ENCODE measurements around the gene MT1G. TPM values are rescaled to one million over a fixed set of nuclear protein-coding genes. Genes with fewer than 3 reads are reported as not detected.

The MT1G gene
- total RNA-seq, 2 experiments from 2014 or later = 2.8 to 3.4 TPM

DNA sequence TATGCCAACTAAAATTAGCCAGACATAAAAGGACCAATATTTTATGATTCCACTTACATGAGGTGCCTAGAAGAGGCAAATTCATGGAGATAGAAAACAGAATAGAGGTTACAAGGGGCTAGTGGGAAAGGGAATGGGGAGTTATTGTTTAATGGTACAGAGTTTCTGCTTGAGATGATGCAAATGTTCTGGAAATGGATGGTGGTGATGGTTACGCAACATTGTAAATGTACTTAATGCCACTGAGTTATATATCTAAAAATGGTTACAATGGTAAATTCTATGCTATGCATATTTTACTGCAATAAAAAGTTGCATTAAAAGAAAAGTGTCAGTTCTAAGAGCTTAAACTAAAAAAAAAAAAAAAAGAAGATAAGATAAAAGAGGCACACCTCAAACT, 32.3 kb upstream of the MT1G start:
- CTCF ChIA-PET = interaction anchor here (0.8 to 4.7 kb wide), 13 partner anchors 17 to 340 kb away, joined by 3 to 94 read pairs (median 12); partner anchors contain the start of gene MT1X
- ATAC-seq = no peak
- no peaks in the 10 kb centered on the region for H3K9me3 Mint-ChIP-seq (ENCODE audit: low read depth)

DNA sequence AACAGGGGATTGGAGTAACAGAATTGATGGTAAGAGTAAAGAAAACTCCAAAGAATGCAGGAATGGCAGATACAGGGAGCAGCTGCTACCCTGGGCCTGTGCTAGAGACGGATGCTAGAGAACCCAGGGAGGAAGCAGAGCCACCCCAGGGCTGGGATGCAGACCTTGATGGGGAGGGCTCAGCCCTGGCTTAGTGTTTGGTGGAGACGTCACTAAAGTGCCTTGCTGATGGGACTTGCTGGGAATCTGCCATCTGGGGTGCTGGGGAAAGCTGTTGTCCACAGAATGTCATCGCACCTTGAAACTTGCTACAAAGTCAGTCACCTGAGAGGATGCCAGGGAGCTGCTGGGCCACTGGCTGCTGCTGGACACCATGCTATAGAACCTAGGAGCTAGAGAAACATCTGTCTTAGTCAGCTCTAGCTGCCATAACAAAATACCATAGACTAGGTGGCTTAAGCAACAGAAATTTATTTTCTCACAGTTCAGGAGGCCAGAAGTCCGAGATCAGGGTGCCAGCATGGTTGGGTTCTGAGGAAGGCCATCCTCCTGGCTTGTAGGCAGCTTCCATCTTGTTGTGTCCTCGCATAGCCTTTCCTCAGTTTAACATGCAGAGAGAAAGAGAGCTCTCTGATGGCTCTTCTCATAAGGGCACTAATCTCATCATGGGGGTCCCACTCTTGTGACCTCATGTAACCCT, 29.7 kb upstream of the MT1G start:
- no peaks in the 10 kb centered on the region for H3K27me3 Mint-ChIP-seq
- no peak overlapping the region for H3K4me3 Mint-ChIP-seq
- no peaks in the 10 kb centered on the region for H3K36me3 Mint-ChIP-seq
- H3K9me3 Mint-ChIP-seq (ENCODE audit: low read depth) = no peaks in the 10 kb centered on the region
- no peak overlapping the region for H3K27ac Mint-ChIP-seq
- peaks cover 11% of the 10 kb centered on the region for H3K4me1 Mint-ChIP-seq
- ATAC-seq = no peak
- no peak for DNase-seq
- CTCF ChIA-PET = interaction anchor here (0.6 to 1.2 kb wide), 5 partner anchors 24 to 151 kb away, joined by 3 to 6 read pairs (median 3); no protein-coding TSS in a partner anchor

More for the DNA sequence above, 32.3 kb upstream of the MT1G start:
- no peaks in the 10 kb centered on the region for H3K27me3 Mint-ChIP-seq
- no peaks in the 10 kb centered on the region for H3K36me3 Mint-ChIP-seq
- no peak for DNase-seq
- no peak overlapping the region for H3K4me3 Mint-ChIP-seq
- H3K4me1 Mint-ChIP-seq = peaks cover 11% of the 10 kb centered on the region
- H3K27ac Mint-ChIP-seq = no peak overlapping the region

DNA sequence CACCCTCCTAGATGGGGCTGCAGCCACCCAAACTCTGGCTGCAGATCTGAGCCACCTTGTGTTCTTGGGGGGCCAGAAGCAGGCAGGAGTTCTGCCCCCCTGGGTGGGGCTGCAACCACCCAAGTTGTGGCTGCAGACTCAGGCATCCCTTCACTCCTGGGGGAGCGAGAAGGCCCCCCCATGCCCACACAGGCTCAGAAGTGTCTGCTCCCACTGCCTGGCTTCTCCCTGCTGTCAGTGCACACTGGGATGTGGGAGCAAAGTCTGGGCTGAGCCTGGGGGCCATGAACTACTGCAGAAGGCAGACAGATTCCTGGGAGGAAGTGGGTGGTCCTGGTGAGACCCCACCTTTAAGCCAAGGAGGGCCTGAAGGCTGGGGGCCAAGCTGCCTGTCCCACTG, 27.4 kb upstream of the MT1G start:
- Mint-ChIP-seq H3K4me1 (no peaks in the 10 kb centered on the region), H3K27ac (no peak overlapping the region), H3K27me3 (peaks cover 5% of the 10 kb centered on the region), H3K4me3 (no peak overlapping the region), H3K36me3 (no peaks in the 10 kb centered on the region), H3K9me3 (ENCODE audit: low read depth) (no peaks in the 10 kb centered on the region)
- ATAC-seq (no peak), DNase-seq (no peak)
- CTCF ChIA-PET = interaction anchor here (1.2 to 1.7 kb wide), 2 partner anchors 94 to 118 kb away, joined by 3 to 5 read pairs; no protein-coding TSS in a partner anchor

DNA sequence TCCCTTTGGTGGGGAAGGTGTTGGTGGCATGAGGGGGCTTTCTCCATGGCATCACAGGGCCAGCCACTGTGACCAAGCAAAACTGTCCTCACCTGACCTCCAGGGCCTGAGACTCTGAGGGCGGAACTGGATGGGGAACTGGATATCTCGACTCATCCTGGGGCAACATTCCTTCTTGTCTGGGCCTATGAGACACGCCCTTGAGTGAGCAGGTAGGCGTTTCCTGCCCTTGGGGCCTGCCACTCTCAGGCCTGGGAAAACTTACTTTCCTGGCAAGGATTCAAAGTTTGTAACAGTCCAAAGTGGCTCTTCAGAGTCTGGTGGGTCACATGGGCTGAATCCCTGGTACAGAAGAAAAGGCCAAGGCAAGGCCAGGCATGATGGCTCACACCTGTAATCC, 24.0 kb upstream of the MT1G start:
- DNase-seq = no peak
- no peaks in the 10 kb centered on the region for H3K4me1 Mint-ChIP-seq
- CTCF ChIA-PET = no interaction called here
- H3K27ac Mint-ChIP-seq = no peak overlapping the region
- H3K27me3 Mint-ChIP-seq = peaks cover 7% of the 10 kb centered on the region
- no peaks in the 10 kb centered on the region for H3K9me3 Mint-ChIP-seq (ENCODE audit: low read depth)
- H3K4me3 Mint-ChIP-seq = no peak overlapping the region
- H3K36me3 Mint-ChIP-seq = no peaks in the 10 kb centered on the region
- no peak for ATAC-seq

DNA sequence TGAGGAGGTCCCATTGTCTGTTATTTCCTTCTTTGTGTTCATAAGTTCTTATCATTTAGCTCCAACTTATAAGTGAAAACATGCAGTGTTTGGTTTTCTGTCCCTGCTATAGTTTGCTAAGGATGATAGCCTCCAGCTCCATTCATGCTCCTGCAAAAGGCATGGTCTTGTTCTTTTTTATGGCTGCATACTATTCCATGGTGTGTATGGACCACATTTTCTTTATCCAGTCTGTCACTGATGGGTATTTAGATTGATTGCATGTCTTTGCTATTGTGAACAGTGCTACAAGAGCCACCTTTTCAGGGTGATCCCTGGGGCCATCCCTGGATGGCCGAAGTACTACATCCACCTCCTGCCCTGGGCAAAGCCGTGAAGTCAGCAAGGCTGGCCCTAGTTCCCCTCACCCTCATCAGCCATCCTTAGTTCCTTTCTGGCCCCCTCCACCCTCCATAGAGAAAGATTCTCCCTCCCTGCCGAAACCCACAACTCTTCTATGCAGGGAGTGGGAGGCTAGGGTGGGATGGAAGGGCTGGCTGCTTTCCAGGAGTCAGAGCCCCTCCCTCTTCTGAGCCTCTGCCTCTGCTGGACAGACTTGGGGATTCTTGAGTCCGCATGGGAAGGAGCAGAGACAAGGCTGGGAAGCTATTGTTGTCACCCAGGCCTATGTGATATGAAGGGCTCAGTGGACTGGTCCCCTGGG, 22.7 kb upstream of the MT1G start:
- no peak overlapping the region for H3K4me3 Mint-ChIP-seq
- no peak overlapping the region for H3K27ac Mint-ChIP-seq
- no peak for DNase-seq
- H3K36me3 Mint-ChIP-seq = no peaks in the 10 kb centered on the region
- no peak for ATAC-seq
- H3K4me1 Mint-ChIP-seq = no peaks in the 10 kb centered on the region
- H3K9me3 Mint-ChIP-seq (ENCODE audit: low read depth) = no peaks in the 10 kb centered on the region
- H3K27me3 Mint-ChIP-seq = peaks cover 7% of the 10 kb centered on the region
- CTCF ChIA-PET = interaction anchor here (1.9 to 2.4 kb wide), 2 partner anchors 11 to 90 kb away, joined by 4 to 11 read pairs; no protein-coding TSS in a partner anchor

DNA sequence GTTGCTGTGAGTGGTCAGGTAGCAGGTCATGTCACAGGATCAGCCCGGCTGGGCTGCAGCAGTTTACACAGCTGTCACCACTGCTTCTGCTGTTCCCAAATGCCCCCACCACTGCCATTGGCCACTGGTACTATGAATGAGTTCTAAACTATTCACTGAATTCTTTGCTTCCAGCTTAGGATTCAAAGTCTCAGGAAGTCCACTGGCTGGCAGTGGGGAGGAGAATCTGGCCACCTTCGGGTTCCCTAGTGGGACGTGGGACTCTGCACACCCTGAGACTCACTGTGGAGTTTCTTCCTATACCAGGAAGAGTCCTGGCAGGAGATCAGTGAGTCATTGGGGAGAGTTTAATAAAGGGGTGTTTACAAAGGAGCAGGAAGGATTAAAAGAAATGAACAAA, 21.3 kb upstream of the MT1G start:
- Mint-ChIP-seq H3K36me3 (no peaks in the 10 kb centered on the region), H3K9me3 (ENCODE audit: low read depth) (no peaks in the 10 kb centered on the region), H3K4me1 (peaks cover 1% of the 10 kb centered on the region), H3K4me3 (no peak overlapping the region), H3K27ac (no peak overlapping the region), H3K27me3 (peaks cover 7% of the 10 kb centered on the region)
- DNase-seq (no peak), ATAC-seq (no peak)
- CTCF ChIA-PET = interaction anchor here (0.6 to 2.4 kb wide), 3 partner anchors 13 to 88 kb away, joined by 3 to 11 read pairs (median 4); no protein-coding TSS in a partner anchor

DNA sequence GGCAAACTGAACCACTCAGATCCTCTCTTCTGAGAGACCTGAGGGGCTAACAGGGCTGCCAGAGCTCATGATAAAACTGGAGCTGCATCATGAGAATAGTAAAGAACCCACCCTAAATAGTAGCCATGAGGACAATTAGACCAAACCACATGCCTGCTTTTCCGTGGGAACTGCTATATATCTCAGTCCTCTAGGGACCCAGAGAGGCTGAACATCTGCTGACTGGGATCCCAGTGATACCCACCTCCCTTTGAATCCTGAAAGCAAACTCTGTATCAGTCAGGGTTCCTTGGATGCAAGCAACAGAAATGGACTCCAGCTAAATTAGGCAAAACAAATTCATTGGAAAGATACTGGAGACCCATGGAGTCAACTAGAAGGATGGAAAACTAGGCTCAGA, 20.9 kb upstream of the MT1G start:
- no peaks in the 10 kb centered on the region for H3K9me3 Mint-ChIP-seq (ENCODE audit: low read depth)
- DNase-seq (no peak), ATAC-seq (no peak)
- H3K4me1 Mint-ChIP-seq = peaks cover 5% of the 10 kb centered on the region
- peaks cover 7% of the 10 kb centered on the region for H3K27me3 Mint-ChIP-seq
- CTCF ChIA-PET = interaction anchor here (0.6 to 2.4 kb wide), 3 partner anchors 13 to 88 kb away, joined by 3 to 11 read pairs (median 4); no protein-coding TSS in a partner anchor
- peaks cover 1% of the 10 kb centered on the region for H3K36me3 Mint-ChIP-seq
- H3K27ac Mint-ChIP-seq = no peak overlapping the region
- H3K4me3 Mint-ChIP-seq = no peak overlapping the region

DNA sequence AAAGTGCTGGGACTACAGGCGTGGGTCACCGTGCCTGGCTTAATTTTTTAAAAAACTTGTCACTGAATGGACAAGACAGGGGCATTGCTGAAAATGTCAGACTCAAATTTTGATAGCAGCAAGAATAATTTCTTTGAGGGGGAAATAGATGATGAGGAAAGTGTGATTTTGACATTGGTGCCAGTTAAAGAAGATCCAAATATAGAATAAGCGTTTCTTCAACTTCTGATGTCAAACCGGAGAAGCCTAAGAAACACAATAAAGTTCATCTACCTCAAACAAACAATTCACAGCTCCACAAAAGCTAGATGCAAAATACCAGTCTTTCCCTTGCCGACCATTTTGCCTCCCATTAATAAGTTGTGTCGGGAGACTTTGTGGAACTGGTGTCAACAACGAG, 18.9 kb upstream of the MT1G start:
- ATAC-seq = no peak
- Mint-ChIP-seq H3K27ac (no peak overlapping the region), H3K4me3 (no peak overlapping the region), H3K27me3 (peaks cover 7% of the 10 kb centered on the region), H3K36me3 (peaks cover 1% of the 10 kb centered on the region), H3K9me3 (ENCODE audit: low read depth) (no peaks in the 10 kb centered on the region), H3K4me1 (peaks cover 17% of the 10 kb centered on the region)
- CTCF ChIA-PET = interaction anchor here (1.0 kb wide), 1 partner anchor 15 kb away, joined by 4 read pairs; no protein-coding TSS in a partner anchor
- no peak for DNase-seq

DNA sequence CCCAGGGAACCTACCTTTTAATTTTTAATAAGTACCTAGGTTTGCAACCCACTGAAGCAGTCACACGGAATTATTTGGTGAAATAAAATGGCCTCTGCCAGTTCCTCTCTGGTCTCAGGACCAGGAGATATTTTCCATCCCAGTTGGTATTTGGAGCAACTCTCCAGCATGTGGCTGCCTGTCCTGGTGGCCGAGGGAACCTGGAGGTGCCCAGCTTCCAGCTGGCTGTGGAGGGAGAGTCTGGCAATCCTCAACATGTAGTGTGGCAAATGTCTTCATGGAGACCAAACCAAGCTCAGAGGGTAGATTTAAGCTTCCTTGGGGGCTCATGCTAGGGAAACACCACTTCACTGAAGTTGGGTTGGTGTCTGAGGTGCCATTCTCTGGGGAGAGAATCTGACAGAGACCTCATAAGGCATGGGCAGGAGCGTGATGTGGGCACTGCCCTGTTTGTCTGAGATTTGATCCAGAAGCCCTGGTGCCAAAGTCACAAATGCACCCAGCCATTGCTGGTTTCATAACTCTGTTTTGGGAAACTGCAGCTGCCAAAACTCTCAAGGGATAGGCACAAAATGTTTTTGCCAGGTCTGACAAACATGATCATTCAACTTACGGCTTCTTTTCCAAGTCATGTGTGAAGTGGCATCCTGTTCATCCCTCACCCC, 17.2 kb upstream of the MT1G start:
- Mint-ChIP-seq H3K27me3 (peaks cover 2% of the 10 kb centered on the region), H3K4me3 (no peak overlapping the region), H3K27ac (no peak overlapping the region), H3K36me3 (peaks cover 1% of the 10 kb centered on the region), H3K9me3 (ENCODE audit: low read depth) (no peaks in the 10 kb centered on the region), H3K4me1 (peaks cover 25% of the 10 kb centered on the region)
- CTCF ChIA-PET = interaction anchor here (1.5 to 3.9 kb wide), 3 partner anchors 12 to 108 kb away, joined by 5 to 30 read pairs (median 10); no protein-coding TSS in a partner anchor
- ATAC-seq = no peak
- no peak for DNase-seq

DNA sequence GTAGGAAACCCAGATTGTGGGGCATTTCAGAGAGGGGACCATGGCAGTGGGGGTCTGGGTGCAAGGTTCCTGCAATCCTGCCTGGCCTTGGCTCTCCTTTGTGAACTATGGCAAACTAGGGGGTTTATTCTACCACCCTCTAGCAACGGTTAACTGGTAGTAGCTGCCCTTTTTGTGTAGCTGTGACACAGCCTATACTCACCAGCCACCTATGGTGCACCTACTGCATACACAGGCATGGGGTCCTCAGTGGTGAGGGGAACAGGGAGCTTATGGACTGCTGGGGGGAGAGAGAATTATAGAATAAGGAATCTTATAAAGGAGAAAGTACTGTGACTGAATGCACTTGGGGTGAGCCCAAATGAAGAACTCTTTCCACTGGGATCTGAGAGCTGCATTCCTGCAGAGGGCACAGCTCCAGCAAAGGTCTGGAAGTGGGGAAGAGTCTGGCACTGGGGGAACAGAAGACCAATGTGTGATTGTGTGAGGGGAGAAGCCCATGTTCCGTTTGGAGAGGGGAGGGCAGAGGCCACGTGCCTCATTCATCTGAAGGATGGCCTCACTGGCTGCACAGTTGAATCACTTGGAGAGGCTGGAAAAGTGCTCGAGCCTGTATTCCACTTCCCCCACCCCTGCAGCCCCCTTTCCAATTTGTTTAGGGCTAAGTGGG, 16.5 kb upstream of the MT1G start:
- no peaks in the 10 kb centered on the region for H3K9me3 Mint-ChIP-seq (ENCODE audit: low read depth)
- H3K36me3 Mint-ChIP-seq = peaks cover 1% of the 10 kb centered on the region
- peak overlapping the region; percentile 89 for H3K4me3 Mint-ChIP-seq
- H3K27ac Mint-ChIP-seq = no peak overlapping the region
- DNase-seq (no peak), ATAC-seq (no peak)
- H3K27me3 Mint-ChIP-seq = peaks cover 2% of the 10 kb centered on the region
- H3K4me1 Mint-ChIP-seq = peaks cover 25% of the 10 kb centered on the region
- CTCF ChIA-PET = interaction anchor here (1.3 to 3.9 kb wide), 5 partner anchors 8 to 108 kb away, joined by 3 to 30 read pairs (median 5); no protein-coding TSS in a partner anchor

DNA sequence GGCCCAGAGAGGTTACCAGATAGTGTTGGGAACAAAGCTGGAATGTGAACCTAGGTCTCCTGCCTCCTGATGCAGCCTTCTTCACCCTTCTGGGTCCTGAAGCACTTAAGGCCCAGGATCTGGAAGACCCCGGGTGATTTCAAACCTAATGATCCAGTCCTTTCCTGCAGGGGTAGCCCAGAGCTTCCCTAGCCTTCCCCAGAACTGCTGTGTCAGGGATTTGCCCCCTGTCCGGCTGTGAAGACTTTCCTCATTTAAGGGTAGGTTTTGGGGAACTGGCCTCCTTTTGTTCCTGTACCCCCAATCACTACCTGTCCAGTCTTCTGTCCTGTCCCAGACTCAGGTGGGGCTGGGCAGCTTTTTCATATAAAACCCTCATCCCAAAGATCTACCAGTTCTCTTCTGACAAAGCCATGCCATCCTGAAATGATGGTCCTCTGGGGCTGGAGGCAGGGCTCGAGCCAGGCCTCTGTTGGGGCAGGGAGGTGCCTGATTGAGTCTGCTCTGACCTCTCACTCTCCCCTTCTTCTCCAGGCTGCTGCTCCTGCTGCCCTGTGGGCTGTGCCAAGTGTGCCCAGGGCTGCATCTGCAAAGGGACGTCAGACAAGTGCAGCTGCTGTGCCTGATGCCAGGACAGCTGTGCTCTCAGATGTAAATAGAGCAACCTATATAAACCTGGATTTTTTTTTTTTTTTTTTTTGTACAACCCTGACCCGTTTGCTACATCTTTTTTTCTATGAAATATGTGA, 15.7 kb upstream of the MT1G start:
- H3K27ac Mint-ChIP-seq = no peak overlapping the region

DNA sequence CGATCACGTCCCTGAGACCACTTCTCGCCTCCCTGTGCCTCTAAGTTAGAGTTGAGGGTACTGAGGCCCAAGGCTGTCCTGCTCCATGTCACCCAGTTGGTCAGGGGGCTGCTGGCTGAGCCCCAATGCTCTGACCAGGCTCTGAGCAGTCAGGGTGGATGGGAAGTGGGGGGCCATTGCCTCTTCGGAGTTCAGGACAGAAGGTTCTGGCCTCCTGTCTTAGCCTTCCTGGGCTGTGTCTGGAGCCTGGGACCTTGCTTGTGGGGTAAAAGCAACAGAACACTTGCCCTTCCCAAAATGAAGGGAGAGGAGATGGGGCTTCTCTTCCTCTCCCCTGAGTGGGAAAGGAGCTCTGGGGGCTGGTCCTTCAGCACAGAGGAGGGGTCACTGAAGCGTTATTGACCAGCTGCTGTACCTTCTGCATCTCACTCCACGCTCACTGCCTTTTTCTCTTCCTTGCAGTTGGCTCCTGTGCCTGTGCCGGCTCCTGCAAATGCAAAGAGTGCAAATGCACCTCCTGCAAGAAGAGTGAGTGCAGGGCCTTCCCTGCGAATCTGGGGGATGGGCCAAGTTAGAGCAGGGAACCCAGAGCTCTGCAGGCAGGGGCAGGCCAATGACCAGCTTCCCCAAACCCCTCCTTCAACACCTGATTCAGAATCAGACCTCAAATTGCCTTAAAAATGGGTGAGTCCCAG, 15.0 kb upstream of the MT1G start:
- CTCF ChIA-PET = interaction anchor here (0.8 to 3.9 kb wide), 7 partner anchors 9 to 106 kb away, joined by 3 to 30 read pairs (median 5); partner anchors contain the start of gene MT1E
- H3K9me3 Mint-ChIP-seq (ENCODE audit: low read depth) = no peaks in the 10 kb centered on the region
- H3K36me3 Mint-ChIP-seq = peaks cover 1% of the 10 kb centered on the region
- H3K4me3 Mint-ChIP-seq = peak overlapping the region; percentile 89
- peak; percentile 10 for ATAC-seq
- no peak for DNase-seq
- H3K4me1 Mint-ChIP-seq = peaks cover 25% of the 10 kb centered on the region
- peak overlapping the region; percentile 92 for H3K27ac Mint-ChIP-seq
- no peaks in the 10 kb centered on the region for H3K27me3 Mint-ChIP-seq

More for the DNA sequence above, 15.7 kb upstream of the MT1G start:
- Mint-ChIP-seq H3K4me1 (peaks cover 25% of the 10 kb centered on the region), H3K9me3 (ENCODE audit: low read depth) (no peaks in the 10 kb centered on the region), H3K36me3 (peaks cover 1% of the 10 kb centered on the region), H3K4me3 (peak overlapping the region; percentile 89), H3K27me3 (peaks cover 1% of the 10 kb centered on the region)
- CTCF ChIA-PET = interaction anchor here (0.8 to 3.9 kb wide), 7 partner anchors 8 to 107 kb away, joined by 3 to 30 read pairs (median 5); partner anchors contain the start of gene MT1E
- no peak for ATAC-seq
- no peak for DNase-seq

All from activated CD8-positive, alpha-beta memory T cell treated with anti-CD3 and anti-CD28 coated beads, Interleukin-2, amount 10 ng/mL, durations not matched to agents 7 days and 5 days (primary cell).